ENCODE results near the gene USP51. TPM values are rescaled to one million over a fixed set of nuclear protein-coding genes. Genes with fewer than 3 reads are reported as not detected.

Gene USP51
- total RNA-seq (2022) (0.17 TPM in 1 of 2 replicates, not detected in the other), Bru-seq, nascent RNA (percentile 17 among the genes with signal in this experiment), BruChase-seq, experiment 1, labeled RNA remaining after a 6-hour chase (not detected), BruChase-seq, experiment 2, labeled RNA remaining after a 2-hour chase (percentile 32 among the genes with signal in this experiment)
- long read RNA-seq: 0 reads

DNA sequence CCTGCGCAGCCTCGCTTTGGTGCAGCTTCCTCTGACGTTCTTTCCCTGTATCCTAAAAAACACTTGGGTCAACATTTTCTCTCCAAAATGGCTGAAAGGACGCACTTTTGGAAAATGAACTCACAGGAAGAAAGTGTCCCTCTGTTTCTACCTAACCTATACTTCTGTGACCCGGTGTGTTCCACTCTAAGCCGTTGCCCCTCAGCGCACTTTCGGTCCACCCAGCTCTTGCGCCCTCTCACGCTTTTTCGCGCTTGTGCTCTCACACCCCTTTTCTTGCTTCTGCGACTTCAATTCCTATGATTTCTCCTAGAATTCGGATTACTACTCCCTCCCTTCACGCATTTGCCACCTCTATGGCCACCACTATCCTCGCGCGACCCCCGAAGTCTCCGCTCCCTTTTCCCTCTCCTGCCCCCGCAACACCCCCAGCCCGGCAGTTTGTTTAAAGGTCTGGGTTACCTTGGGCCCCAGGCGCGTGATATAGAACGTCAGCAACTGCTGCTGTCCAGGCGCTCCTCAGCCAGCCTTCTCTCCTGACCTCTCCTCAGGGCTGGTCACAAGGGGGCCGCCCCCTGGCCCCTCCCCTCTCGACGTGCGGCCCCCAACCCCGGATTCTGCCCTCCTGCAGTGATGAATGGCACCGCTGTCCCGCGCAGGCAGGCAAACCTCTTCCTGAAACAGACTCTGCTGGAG, at the start of gene USP51:
Gene USP51, minus strand, starts transcription at position 535 of the 696 bp plus-strand sequence. CDS start 909 bp downstream, outside the sequence.
- Mint-ChIP-seq H3K9me3 (ENCODE audit: unreplicated experiment) (no peaks in the 10 kb centered on the region), H3K36me3 (ENCODE audit: insufficient read depth, unreplicated experiment) (no peaks in the 10 kb centered on the region), H3K27ac (ENCODE audit: low read depth, unreplicated experiment) (peak within 1 kb of the TSS; percentile 39), H3K4me3 (ENCODE audit: unreplicated experiment) (peak within 1 kb of the TSS; percentile 72), H3K27me3 (ENCODE audit: insufficient read depth, unreplicated experiment) (peaks cover 8% of the 10 kb centered on the region), H3K4me1 (ENCODE audit: insufficient read depth, unreplicated experiment) (no peaks in the 10 kb centered on the region)
- TF ChIP-seq, protein P1, sequence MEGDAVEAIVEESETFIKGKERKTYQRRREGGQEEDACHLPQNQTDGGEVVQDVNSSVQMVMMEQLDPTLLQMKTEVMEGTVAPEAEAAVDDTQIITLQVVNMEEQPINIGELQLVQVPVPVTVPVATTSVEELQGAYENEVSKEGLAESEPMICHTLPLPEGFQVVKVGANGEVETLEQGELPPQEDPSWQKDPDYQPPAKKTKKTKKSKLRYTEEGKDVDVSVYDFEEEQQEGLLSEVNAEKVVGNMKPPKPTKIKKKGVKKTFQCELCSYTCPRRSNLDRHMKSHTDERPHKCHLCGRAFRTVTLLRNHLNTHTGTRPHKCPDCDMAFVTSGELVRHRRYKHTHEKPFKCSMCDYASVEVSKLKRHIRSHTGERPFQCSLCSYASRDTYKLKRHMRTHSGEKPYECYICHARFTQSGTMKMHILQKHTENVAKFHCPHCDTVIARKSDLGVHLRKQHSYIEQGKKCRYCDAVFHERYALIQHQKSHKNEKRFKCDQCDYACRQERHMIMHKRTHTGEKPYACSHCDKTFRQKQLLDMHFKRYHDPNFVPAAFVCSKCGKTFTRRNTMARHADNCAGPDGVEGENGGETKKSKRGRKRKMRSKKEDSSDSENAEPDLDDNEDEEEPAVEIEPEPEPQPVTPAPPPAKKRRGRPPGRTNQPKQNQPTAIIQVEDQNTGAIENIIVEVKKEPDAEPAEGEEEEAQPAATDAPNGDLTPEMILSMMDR (IDR thresholded peaks at IDR 0.05; ENCODE audit: unreplicated experiment): no peak
- ChIA-PET POLR2A (no interaction called here), CTCF (no interaction called here)
- intact Hi-C loops (cut with micrococcal nuclease): no loop called here
- BruUV-seq (replicated peaks): no TSS peak
- no peak for DNase-seq (ENCODE audit: unreplicated experiment)

DNA sequence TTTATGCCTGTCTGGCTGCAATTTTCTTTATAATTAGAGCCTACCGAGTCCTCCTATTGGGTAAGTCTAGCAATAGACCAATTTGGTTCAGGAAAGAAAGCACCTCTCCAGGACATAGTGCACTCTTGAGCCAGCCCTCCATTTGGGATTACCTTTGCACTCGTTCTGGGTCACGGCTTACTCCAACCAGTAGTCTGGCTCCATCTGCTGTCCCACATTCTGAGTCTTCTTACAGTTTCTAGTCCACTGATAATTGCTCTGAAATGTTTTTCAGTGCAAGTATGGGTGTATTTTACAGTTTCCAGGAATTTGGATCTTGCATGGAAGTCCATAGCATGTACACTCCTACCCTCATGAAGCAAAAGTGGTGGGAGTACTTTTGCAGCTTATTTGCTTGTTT, 34.8 kb upstream of the USP51 start:
- Mint-ChIP-seq H3K36me3 (ENCODE audit: insufficient read depth, unreplicated experiment) (no peaks in the 10 kb centered on the region), H3K9me3 (ENCODE audit: unreplicated experiment) (no peaks in the 10 kb centered on the region), H3K27me3 (ENCODE audit: insufficient read depth, unreplicated experiment) (peaks cover 26% of the 10 kb centered on the region), H3K4me1 (ENCODE audit: insufficient read depth, unreplicated experiment) (no peaks in the 10 kb centered on the region), H3K4me3 (ENCODE audit: unreplicated experiment) (no peak overlapping the region), H3K27ac (ENCODE audit: low read depth, unreplicated experiment) (no peak overlapping the region)
- no peak for DNase-seq (ENCODE audit: unreplicated experiment)
- TF ChIP-seq, protein P1 (IDR thresholded peaks at IDR 0.05; ENCODE audit: unreplicated experiment): no peak
- ChIA-PET POLR2A (no interaction called here), CTCF (interaction anchor here (0.7 kb wide), 1 partner anchor 187 kb away, joined by 3 read pairs; no protein-coding TSS in a partner anchor)
- no TSS peak for BruUV-seq (replicated peaks)
- intact Hi-C loops (cut with micrococcal nuclease): no loop called here

DNA sequence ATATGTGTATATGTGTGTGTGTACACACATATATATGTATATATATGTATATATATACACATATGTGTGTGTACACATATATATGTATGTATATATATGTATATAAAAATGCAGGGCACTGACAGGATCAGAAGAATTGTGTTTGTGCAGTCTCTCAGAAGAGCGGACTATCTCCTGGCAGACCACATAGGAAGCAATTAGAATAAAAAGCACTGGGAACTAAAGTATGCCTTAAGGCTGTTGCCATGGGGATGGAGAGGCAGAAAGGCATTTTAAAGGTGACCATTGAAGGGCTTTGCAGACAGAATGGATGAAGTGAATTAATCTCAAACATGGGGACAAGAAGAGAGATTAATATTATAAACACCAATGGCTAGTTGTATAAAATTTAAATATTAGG, 33.7 kb upstream of the USP51 start:
- H3K36me3 Mint-ChIP-seq (ENCODE audit: insufficient read depth, unreplicated experiment): no peaks in the 10 kb centered on the region
- intact Hi-C loops (cut with micrococcal nuclease): no loop called here
- no TSS peak for BruUV-seq (replicated peaks)
- no peaks in the 10 kb centered on the region for H3K4me1 Mint-ChIP-seq (ENCODE audit: insufficient read depth, unreplicated experiment)
- TF ChIP-seq, protein P1 (IDR thresholded peaks at IDR 0.05; ENCODE audit: unreplicated experiment): no peak
- no peak for DNase-seq (ENCODE audit: unreplicated experiment)
- CTCF ChIA-PET: no interaction called here
- H3K27me3 Mint-ChIP-seq (ENCODE audit: insufficient read depth, unreplicated experiment): peaks cover 26% of the 10 kb centered on the region
- H3K4me3 Mint-ChIP-seq (ENCODE audit: unreplicated experiment): no peak overlapping the region
- POLR2A ChIA-PET: no interaction called here
- H3K9me3 Mint-ChIP-seq (ENCODE audit: unreplicated experiment): no peaks in the 10 kb centered on the region
- H3K27ac Mint-ChIP-seq (ENCODE audit: low read depth, unreplicated experiment): no peak overlapping the region

DNA sequence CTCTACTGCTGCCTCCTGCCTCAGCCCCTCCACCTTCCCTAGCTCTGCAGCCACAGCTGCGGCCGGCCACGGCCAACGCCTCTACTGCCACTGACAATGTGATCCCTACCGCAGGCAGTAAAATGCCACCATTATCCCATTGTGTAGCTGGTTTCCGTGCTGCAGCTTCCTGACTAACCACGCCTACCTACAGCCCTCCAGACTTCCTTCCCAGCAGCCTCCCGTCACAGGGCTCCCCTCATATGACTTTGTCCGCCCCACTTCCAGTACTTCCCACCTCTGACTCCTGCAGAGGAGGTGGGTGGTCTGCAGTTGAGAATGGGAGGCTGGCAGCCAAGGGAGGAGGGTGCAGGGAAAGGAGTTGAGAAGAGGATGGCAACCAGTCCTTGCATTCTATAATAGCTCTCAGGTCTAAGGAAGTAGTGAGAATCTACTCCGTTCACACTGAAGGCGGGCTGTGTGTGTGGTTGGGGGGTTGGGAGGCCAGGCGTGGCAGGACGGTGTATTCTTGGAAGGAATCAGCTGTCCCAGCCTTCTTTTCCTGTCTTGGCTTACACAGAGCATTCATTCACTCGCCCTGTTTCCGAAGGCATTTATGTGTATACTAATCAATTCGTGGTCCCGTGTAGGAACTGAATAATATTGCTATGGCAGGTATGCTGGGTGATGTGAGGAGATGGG, 33.1 kb upstream of the USP51 start:
- TF ChIP-seq, protein P1 (IDR thresholded peaks at IDR 0.05; ENCODE audit: unreplicated experiment): no peak
- DNase-seq (ENCODE audit: unreplicated experiment): no peak
- Mint-ChIP-seq H3K27ac (ENCODE audit: low read depth, unreplicated experiment) (no peak overlapping the region), H3K9me3 (ENCODE audit: unreplicated experiment) (no peaks in the 10 kb centered on the region), H3K4me3 (ENCODE audit: unreplicated experiment) (no peak overlapping the region), H3K27me3 (ENCODE audit: insufficient read depth, unreplicated experiment) (peaks cover 26% of the 10 kb centered on the region), H3K36me3 (ENCODE audit: insufficient read depth, unreplicated experiment) (no peaks in the 10 kb centered on the region), H3K4me1 (ENCODE audit: insufficient read depth, unreplicated experiment) (no peaks in the 10 kb centered on the region)
- no TSS peak for BruUV-seq (replicated peaks)
- POLR2A ChIA-PET: no interaction called here
- intact Hi-C loops (cut with micrococcal nuclease): no loop called here
- CTCF ChIA-PET: no interaction called here
